ENCODE data around the gene UNK.
A peak's percentile ranks its signal among the peaks of the same experiment; 100 is the strongest.

The UNK gene

DNA sequence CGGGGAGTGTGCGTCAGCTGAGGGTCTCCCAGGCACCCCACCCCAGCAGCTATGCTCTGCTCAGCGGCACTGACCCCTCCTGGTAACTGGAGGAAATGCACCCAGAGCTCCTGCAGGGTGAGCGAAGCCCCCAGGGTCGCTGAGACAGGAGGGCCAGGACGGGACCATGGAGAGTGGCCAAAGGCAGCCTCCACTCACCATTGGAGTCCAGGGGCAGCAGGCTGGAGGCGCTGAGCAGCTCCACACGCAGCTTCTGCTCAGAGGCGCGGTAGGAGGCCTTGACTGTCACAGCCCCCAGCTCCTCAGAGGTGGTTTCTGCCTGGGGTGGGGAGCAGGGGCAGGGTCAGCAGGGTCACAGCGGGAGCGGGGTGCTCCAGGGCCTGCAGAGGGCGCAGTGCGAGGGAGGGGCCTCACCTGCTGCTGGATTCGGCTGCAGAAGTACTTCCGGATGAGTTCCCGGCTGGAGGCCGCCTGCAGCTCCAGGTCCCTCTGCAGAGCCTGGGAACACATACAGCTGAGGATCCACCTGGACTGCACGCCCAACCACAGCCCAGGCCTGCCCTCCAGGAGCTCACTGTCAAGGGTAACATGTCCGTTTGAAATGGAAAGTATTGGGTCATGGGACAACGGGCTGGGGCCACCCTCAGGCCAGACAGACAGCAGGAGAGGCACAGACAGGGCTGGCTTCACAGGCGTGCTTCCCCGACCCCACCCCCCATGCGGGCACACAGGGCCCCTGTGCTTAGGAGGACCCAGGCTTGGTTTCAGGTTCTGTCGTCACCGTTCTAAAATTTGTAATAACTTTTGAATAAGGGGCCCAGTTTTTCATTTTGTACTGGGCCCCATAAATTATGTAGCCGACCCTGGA is 45.8 kb downstream of the UNK start:
- Histone ChIP-seq H4K20me1 (ENCODE audit: control insufficient read depth, insufficient read depth, low read depth, low read length) (no peaks in the 10 kb centered on the region), H3K4me3 (ENCODE audit: low read length) (no peak overlapping the region), H3K79me2 (ENCODE audit: control insufficient read depth, low read length) (no peaks in the 10 kb centered on the region), H3K27me3 (ENCODE audit: control insufficient read depth, low read length) (no peaks in the 10 kb centered on the region), H3K4me1 (ENCODE audit: control insufficient read depth, low read length) (peaks cover 44% of the 10 kb centered on the region), H3K9me2 (replicated peaks; ENCODE audit: control insufficient read depth, low read length) (no peaks in the 10 kb centered on the region), H3K9me3 (ENCODE audit: control insufficient read depth, insufficient read depth, low read length) (no peaks in the 10 kb centered on the region), H3K27ac (ENCODE audit: low read depth, low read length) (no peak overlapping the region), H3K36me3 (ENCODE audit: control insufficient read depth, low read length) (peaks cover 8% of the 10 kb centered on the region), H3K4me2 (ENCODE audit: low read length) (no peak overlapping the region), H3F3A (ENCODE audit: control insufficient read depth, insufficient read depth) (peaks cover 4% of the 10 kb centered on the region)
- TF ChIP-seq, protein P1, sequence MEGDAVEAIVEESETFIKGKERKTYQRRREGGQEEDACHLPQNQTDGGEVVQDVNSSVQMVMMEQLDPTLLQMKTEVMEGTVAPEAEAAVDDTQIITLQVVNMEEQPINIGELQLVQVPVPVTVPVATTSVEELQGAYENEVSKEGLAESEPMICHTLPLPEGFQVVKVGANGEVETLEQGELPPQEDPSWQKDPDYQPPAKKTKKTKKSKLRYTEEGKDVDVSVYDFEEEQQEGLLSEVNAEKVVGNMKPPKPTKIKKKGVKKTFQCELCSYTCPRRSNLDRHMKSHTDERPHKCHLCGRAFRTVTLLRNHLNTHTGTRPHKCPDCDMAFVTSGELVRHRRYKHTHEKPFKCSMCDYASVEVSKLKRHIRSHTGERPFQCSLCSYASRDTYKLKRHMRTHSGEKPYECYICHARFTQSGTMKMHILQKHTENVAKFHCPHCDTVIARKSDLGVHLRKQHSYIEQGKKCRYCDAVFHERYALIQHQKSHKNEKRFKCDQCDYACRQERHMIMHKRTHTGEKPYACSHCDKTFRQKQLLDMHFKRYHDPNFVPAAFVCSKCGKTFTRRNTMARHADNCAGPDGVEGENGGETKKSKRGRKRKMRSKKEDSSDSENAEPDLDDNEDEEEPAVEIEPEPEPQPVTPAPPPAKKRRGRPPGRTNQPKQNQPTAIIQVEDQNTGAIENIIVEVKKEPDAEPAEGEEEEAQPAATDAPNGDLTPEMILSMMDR (IDR thresholded peaks at IDR 0.05; ENCODE audit: low read depth, low read length, poor library complexity, severe bottlenecking), result peak; percentile 74
- TF ChIP-seq EZH2phosphoT487 (IDR thresholded peaks at IDR 0.05; ENCODE audit: borderline replicate concordance, low read length), result no peak

DNA sequence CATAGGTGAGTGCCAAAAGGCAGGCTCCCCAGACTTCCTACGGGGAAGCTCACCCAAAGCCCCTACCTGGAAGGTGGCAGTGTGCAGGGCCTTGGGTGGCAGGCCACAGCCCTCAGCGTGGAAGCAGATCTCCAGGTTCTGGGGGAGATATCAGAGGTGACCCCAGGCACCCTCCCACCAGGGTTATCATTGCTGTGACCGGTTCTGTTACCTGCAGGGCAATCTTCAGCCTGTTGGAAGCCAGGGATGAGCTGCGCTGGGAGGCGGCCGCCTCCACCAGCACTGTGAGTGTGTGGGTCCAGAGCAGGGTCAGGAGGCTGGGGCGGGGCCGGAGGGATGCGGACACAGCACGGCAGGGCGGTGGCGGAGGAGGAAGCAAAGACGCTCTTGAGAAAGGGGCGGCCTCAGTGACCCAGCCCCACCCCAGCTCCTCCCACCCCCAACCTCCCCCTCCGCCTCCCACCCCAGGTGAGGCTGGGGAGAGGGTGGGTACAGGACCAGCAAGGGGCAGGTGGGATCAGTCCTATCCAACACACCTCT is 46.5 kb downstream of the UNK start:
- no peaks in the 10 kb centered on the region for H4K20me1 ChIP-seq (ENCODE audit: control insufficient read depth, insufficient read depth, low read depth, low read length)
- peaks cover 8% of the 10 kb centered on the region for H3K36me3 ChIP-seq (ENCODE audit: control insufficient read depth, low read length)
- TF ChIP-seq, protein P1 (IDR thresholded peaks at IDR 0.05; ENCODE audit: low read depth, low read length, poor library complexity, severe bottlenecking), result no peak
- TF ChIP-seq EZH2phosphoT487 (IDR thresholded peaks at IDR 0.05; ENCODE audit: borderline replicate concordance, low read length), result no peak

DNA sequence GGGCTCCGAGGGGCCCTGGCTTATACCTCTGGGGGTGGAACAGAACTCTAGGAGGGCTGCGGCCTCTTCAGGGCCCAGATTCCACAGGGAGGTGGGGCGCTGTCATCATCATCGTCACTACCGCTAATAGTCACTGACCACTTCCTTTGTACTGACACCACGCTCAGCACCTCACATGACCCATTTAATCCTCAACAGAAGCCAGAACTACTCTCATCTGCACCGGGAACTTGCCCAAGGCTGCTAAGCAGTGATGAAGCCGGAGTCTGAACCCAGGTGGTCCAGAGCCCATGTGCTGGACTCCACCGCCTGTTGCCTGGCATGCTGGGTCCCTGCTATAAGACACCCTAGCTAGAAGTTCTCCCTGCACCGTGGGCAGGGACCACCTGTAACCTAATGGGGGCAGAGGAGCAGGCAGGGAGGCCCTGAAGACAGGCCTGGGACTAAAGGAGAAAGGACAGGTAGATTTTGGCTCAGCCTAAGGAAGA is 47.6 kb downstream of the UNK start:
- Histone ChIP-seq H3K9me3 (ENCODE audit: control insufficient read depth, insufficient read depth, low read length) (no peaks in the 10 kb centered on the region), H3K36me3 (ENCODE audit: control insufficient read depth, low read length) (peaks cover 8% of the 10 kb centered on the region), H3K27ac (ENCODE audit: low read depth, low read length) (peak overlapping the region; percentile 25), H4K20me1 (ENCODE audit: control insufficient read depth, insufficient read depth, low read depth, low read length) (no peaks in the 10 kb centered on the region), H3F3A (ENCODE audit: control insufficient read depth, insufficient read depth) (peaks cover 4% of the 10 kb centered on the region), H3K4me1 (ENCODE audit: control insufficient read depth, low read length) (peaks cover 36% of the 10 kb centered on the region), H3K79me2 (ENCODE audit: control insufficient read depth, low read length) (no peaks in the 10 kb centered on the region), H3K9me2 (replicated peaks; ENCODE audit: control insufficient read depth, low read length) (no peaks in the 10 kb centered on the region), H3K4me3 (ENCODE audit: low read length) (peak overlapping the region; percentile 57), H3K4me2 (ENCODE audit: low read length) (peak overlapping the region; percentile 63), H3K27me3 (ENCODE audit: control insufficient read depth, low read length) (no peaks in the 10 kb centered on the region)
- no peak for TF ChIP-seq EZH2phosphoT487 (IDR thresholded peaks at IDR 0.05; ENCODE audit: borderline replicate concordance, low read length)
- TF ChIP-seq, protein P1 (IDR thresholded peaks at IDR 0.05; ENCODE audit: low read depth, low read length, poor library complexity, severe bottlenecking), result no peak

More for the DNA sequence above, 46.5 kb downstream of the UNK start:
- H3K4me2 ChIP-seq (ENCODE audit: low read length), result no peak overlapping the region
- peaks cover 4% of the 10 kb centered on the region for H3F3A ChIP-seq (ENCODE audit: control insufficient read depth, insufficient read depth)
- no peaks in the 10 kb centered on the region for H3K27me3 ChIP-seq (ENCODE audit: control insufficient read depth, low read length)
- no peak overlapping the region for H3K27ac ChIP-seq (ENCODE audit: low read depth, low read length)
- H3K9me2 ChIP-seq (replicated peaks; ENCODE audit: control insufficient read depth, low read length), result no peaks in the 10 kb centered on the region
- H3K79me2 ChIP-seq (ENCODE audit: control insufficient read depth, low read length), result no peaks in the 10 kb centered on the region
- no peak overlapping the region for H3K4me3 ChIP-seq (ENCODE audit: low read length)
- peaks cover 44% of the 10 kb centered on the region for H3K4me1 ChIP-seq (ENCODE audit: control insufficient read depth, low read length)
- H3K9me3 ChIP-seq (ENCODE audit: control insufficient read depth, insufficient read depth, low read length), result no peaks in the 10 kb centered on the region

All from DOHH2 (cell line).